ENCODE data around the gene DMTF1. TPM values are rescaled to one million over a fixed set of nuclear protein-coding genes. Genes with fewer than 3 reads are reported as not detected.
A peak's percentile ranks its signal among the peaks of the same experiment; 100 is the strongest.
"Not testable (repeated sequence)": the region's sequence is repeated elsewhere in the genome, so short reads cannot be mapped to it uniquely, and the experiment has no call there.

The DMTF1 gene
- 10 to 100 TPM; 57.7 to 63.6 TPM for total RNA-seq
- long read RNA-seq, donor 1, partial matches to known transcripts: 2 of 6 reads
- long read RNA-seq, donor 1, other reads (novel, unspliced or antisense): 1 of 6 reads
- long read RNA-seq, donor 2, partial matches to known transcripts: 2 of 5 reads
- long read RNA-seq, donor 2, other reads (novel, unspliced or antisense): 1 of 5 reads

- peak; percentile 99 for DNase-seq (ENCODE audit: low spot score)
- intact Hi-C loops (cut with DNase I): loop anchor here in 1 of 2 donors (5.0 kb wide), 1 partner anchor 225 kb away; no protein-coding TSS in a partner anchor
Measured at GRCh38 chr7:87152112-87152896, at the start of gene DMTF1. TSS of gene DMTF1 (plus strand) at chr7:87152453. CDS start at chr7:87164942, 12,489 bp downstream.

- DNase-seq (ENCODE audit: low spot score): no peak
Measured at GRCh38 chr7:87105401-87105800, 46.9 kb upstream of the DMTF1 start.

GRCh38 chr7:87106974-87107612 lies 45.2 kb upstream of the DMTF1 start:
- DNase-seq (ENCODE audit: low spot score): no peak
- intact Hi-C loops (cut with DNase I): no loop called here

More at GRCh38 chr7:87105401-87105800, 46.9 kb upstream of the DMTF1 start:
- intact Hi-C loops (cut with DNase I): no loop called here

- no peak for DNase-seq (ENCODE audit: low spot score)
- intact Hi-C loops (cut with DNase I): no loop called here
Measured at GRCh38 chr7:87107949-87108776, 44.1 kb upstream of the DMTF1 start.

- intact Hi-C loops (cut with DNase I): no loop called here
- no peak for DNase-seq (ENCODE audit: low spot score)
Measured at GRCh38 chr7:87110778-87111177, 41.5 kb upstream of the DMTF1 start.

GRCh38 chr7:87111877-87112276 lies 40.4 kb upstream of the DMTF1 start:
- no peak for DNase-seq (ENCODE audit: low spot score)
- intact Hi-C loops (cut with DNase I): no loop called here

GRCh38 chr7:87113077-87113476 lies 39.2 kb upstream of the DMTF1 start:
- intact Hi-C loops (cut with DNase I): no loop called here
- no peak for DNase-seq (ENCODE audit: low spot score)

- DNase-seq (ENCODE audit: low spot score); intact Hi-C loops (cut with DNase I): not testable (repeated sequence)
Measured at GRCh38 chr7:87113904-87114303, 38.3 kb upstream of the DMTF1 start.

GRCh38 chr7:87115772-87116171 lies 36.5 kb upstream of the DMTF1 start:
- DNase-seq (ENCODE audit: low spot score): not testable (repeated sequence)

GRCh38 chr7:87116315-87116714 lies 35.9 kb upstream of the DMTF1 start:
- intact Hi-C loops (cut with DNase I): no loop called here
- DNase-seq (ENCODE audit: low spot score): no peak

More at GRCh38 chr7:87115772-87116171, 36.5 kb upstream of the DMTF1 start:
- intact Hi-C loops (cut with DNase I): not testable (repeated sequence)

- intact Hi-C loops (cut with DNase I): no loop called here
- DNase-seq (ENCODE audit: low spot score): no peak
Measured at GRCh38 chr7:87119581-87119980, 32.7 kb upstream of the DMTF1 start.

- intact Hi-C loops (cut with DNase I): no loop called here
- DNase-seq (ENCODE audit: low spot score): no peak
Measured at GRCh38 chr7:87123105-87123504, 29.1 kb upstream of the DMTF1 start.

- intact Hi-C loops (cut with DNase I): no loop called here
- DNase-seq (ENCODE audit: low spot score): no peak
Measured at GRCh38 chr7:87127019-87127418, 25.2 kb upstream of the DMTF1 start.

- no peak for DNase-seq (ENCODE audit: low spot score)
- intact Hi-C loops (cut with DNase I): no loop called here
Measured at GRCh38 chr7:87128861-87129267, 23.4 kb upstream of the DMTF1 start.

GRCh38 chr7:87129332-87129731 lies 22.9 kb upstream of the DMTF1 start:
- no peak for DNase-seq (ENCODE audit: low spot score)
- intact Hi-C loops (cut with DNase I): no loop called here

- intact Hi-C loops (cut with DNase I): loop anchor here in 1 of 2 donors (10.0 kb wide), 1 partner anchor 55 kb away; no protein-coding TSS in a partner anchor
- DNase-seq (ENCODE audit: low spot score): no peak
Measured at GRCh38 chr7:87129848-87130247, 22.4 kb upstream of the DMTF1 start.

GRCh38 chr7:87131771-87132170 lies 20.5 kb upstream of the DMTF1 start:
- no peak for DNase-seq (ENCODE audit: low spot score)
- intact Hi-C loops (cut with DNase I): loop anchor here in 1 of 2 donors (10.0 kb wide), 1 partner anchor 57 kb away; no protein-coding TSS in a partner anchor

- DNase-seq (ENCODE audit: low spot score): no peak
- intact Hi-C loops (cut with DNase I): loop anchor here in 1 of 2 donors (10.0 kb wide), 1 partner anchor 62 kb away; no protein-coding TSS in a partner anchor
Measured at GRCh38 chr7:87137271-87137670, 15.0 kb upstream of the DMTF1 start.

GRCh38 chr7:87139514-87139913 lies 12.7 kb upstream of the DMTF1 start:
- no peak for DNase-seq (ENCODE audit: low spot score)
- intact Hi-C loops (cut with DNase I): loop anchor here in 1 of 2 donors (10.0 kb wide), 1 partner anchor 65 kb away; no protein-coding TSS in a partner anchor
